ENCODE measurements around the gene ALDH5A1. TPM values are rescaled to one million over a fixed set of nuclear protein-coding genes. Genes with fewer than 3 reads are reported as not detected.

The ALDH5A1 gene
- total and polyA plus RNA-seq, 2 donors (not counting 1 experiment from before 2014, with no cell fraction given), result 5.7 to 26.3 TPM

DNA sequence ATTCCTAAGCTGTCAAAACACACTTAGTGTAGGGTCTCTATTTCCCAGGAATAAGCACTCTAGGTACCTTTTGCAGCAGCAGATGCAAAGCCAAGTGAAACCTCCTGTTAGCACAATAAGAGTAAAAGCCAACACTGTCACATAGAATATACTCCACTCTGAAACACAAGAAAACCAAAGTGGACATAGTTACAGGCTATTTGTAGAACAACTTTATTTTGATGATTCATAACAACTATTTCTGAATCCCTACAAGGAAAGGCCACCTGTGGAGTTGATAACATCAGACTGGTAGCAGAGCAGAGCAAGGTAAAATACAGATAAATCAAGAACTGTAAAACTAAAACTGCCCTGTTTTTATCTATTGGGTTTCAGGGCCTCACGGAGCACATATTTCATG is 59.7 kb downstream of the ALDH5A1 start:
- H2AFZ ChIP-seq (ENCODE audit: insufficient read depth, low read depth, low read length, poor library complexity, severe bottlenecking), result no peak overlapping the region
- no peak overlapping the region for H3K4me2 ChIP-seq (replicated peaks; ENCODE audit: low read depth, low read length, poor library complexity, severe bottlenecking)
- CTCF ChIA-PET, result interaction anchor here (2.4 kb wide), 1 partner anchor 27 kb away, joined by 9 read pairs; no protein-coding TSS in a partner anchor
- H3K4me3 Mint-ChIP-seq, result no peak overlapping the region
- no peaks in the 10 kb centered on the region for H3K79me2 ChIP-seq (ENCODE audit: control insufficient read depth, insufficient read depth, low read length)
- H3K9ac ChIP-seq (ENCODE audit: low read length), result no peak overlapping the region
- intact Hi-C loops (cut with micrococcal nuclease), result no loop called here
- TF ChIP-seq, protein P1, sequence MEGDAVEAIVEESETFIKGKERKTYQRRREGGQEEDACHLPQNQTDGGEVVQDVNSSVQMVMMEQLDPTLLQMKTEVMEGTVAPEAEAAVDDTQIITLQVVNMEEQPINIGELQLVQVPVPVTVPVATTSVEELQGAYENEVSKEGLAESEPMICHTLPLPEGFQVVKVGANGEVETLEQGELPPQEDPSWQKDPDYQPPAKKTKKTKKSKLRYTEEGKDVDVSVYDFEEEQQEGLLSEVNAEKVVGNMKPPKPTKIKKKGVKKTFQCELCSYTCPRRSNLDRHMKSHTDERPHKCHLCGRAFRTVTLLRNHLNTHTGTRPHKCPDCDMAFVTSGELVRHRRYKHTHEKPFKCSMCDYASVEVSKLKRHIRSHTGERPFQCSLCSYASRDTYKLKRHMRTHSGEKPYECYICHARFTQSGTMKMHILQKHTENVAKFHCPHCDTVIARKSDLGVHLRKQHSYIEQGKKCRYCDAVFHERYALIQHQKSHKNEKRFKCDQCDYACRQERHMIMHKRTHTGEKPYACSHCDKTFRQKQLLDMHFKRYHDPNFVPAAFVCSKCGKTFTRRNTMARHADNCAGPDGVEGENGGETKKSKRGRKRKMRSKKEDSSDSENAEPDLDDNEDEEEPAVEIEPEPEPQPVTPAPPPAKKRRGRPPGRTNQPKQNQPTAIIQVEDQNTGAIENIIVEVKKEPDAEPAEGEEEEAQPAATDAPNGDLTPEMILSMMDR (IDR thresholded peaks at IDR 0.05), result no peak
- TF ChIP-seq EZH2 (IDR thresholded peaks at IDR 0.05; ENCODE audit: borderline replicate concordance, insufficient read depth, low read depth, low read length, poor library complexity, severe bottlenecking), result no peak
- H3K27me3 ChIP-seq (replicated peaks in 1 of 4; ENCODE audit: control extremely low read depth in 1 of 4, control insufficient read depth in 3 of 4, insufficient read depth in 4 of 4, low read length in 3 of 4), result no peaks in the 10 kb centered on the region
- no peaks in the 10 kb centered on the region for H3K4me1 Mint-ChIP-seq
- H3K27ac Mint-ChIP-seq, result no peak overlapping the region
- no peaks in the 10 kb centered on the region for H3K9me3 Mint-ChIP-seq (ENCODE audit: insufficient read depth)
- DNase-seq (no peak), ATAC-seq (ENCODE audit: low read depth) (no peak)
- POLR2A ChIA-PET, result interaction anchor here (0.6 kb wide), 1 partner anchor 33 kb away, joined by 8 read pairs; no protein-coding TSS in a partner anchor
- H3K4me3 ChIP-seq (ENCODE audit: control extremely low read depth in 1 of 5, extremely low read depth in 1 of 5, insufficient read depth in 1 of 5, low read depth in 2 of 5, low read length in 4 of 5), result no peak overlapping the region
- no peaks in the 10 kb centered on the region for H4K20me1 ChIP-seq (ENCODE audit: control insufficient read depth, insufficient read depth, low read length, poor library complexity, severe bottlenecking)
- H3K27ac ChIP-seq (ENCODE audit: low read length in 2 of 2), result no peak overlapping the region
- H3K36me3 ChIP-seq (replicated peaks in 1 of 2; ENCODE audit: control extremely low read depth in 1 of 2, control insufficient read depth in 1 of 2, extremely low read depth in 1 of 2, insufficient read depth in 2 of 2, low read length in 1 of 2), result no peaks in the 10 kb centered on the region
- H3K4me1 ChIP-seq (ENCODE audit: control insufficient read depth in 2 of 2, insufficient read depth in 2 of 2, low read length in 2 of 2), result no peaks in the 10 kb centered on the region
- no CpG with 5 or more reads among the region's 1 CpG for WGBS (ENCODE audit: insufficient coverage)
- H3K9me3 ChIP-seq (ENCODE audit: control extremely low read depth in 1 of 3, control insufficient read depth in 2 of 3, insufficient read depth in 1 of 3, low read length in 2 of 3), result no peaks in the 10 kb centered on the region
- no peaks in the 10 kb centered on the region for H3K27me3 Mint-ChIP-seq

DNA sequence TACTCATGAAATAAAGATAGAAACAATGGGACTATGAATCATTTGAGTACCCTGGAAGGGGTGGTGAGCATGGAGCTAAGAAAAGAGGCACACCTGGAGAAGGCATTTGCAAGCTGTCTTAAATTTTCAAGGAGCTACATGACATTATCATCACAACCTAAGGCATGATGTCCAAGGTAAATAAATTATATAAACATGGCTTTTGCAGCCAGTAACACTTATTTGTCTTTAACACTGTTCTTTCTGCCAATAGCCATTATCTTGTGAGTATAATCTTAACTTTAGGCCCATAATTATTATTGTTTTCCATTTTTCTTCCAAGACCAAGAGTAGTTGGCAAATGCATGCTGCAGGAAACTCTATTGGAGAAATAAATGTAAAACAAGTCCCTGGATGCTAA is 63.7 kb downstream of the ALDH5A1 start:
- no peaks in the 10 kb centered on the region for H3K4me1 Mint-ChIP-seq
- no peak overlapping the region for H3K27ac Mint-ChIP-seq
- Histone ChIP-seq H4K20me1 (ENCODE audit: control insufficient read depth, insufficient read depth, low read length, poor library complexity, severe bottlenecking) (no peaks in the 10 kb centered on the region), H3K9me3 (ENCODE audit: control extremely low read depth in 1 of 3, control insufficient read depth in 2 of 3, insufficient read depth in 1 of 3, low read length in 2 of 3) (no peaks in the 10 kb centered on the region), H3K79me2 (ENCODE audit: control insufficient read depth, insufficient read depth, low read length) (no peaks in the 10 kb centered on the region), H3K4me2 (replicated peaks; ENCODE audit: low read depth, low read length, poor library complexity, severe bottlenecking) (no peak overlapping the region), H3K9ac (ENCODE audit: low read length) (no peak overlapping the region), H3K27ac (ENCODE audit: low read length in 2 of 2) (no peak overlapping the region), H3K36me3 (replicated peaks in 1 of 2; ENCODE audit: control extremely low read depth in 1 of 2, control insufficient read depth in 1 of 2, extremely low read depth in 1 of 2, insufficient read depth in 2 of 2, low read length in 1 of 2) (no peaks in the 10 kb centered on the region), H3K4me1 (ENCODE audit: control insufficient read depth in 2 of 2, insufficient read depth in 2 of 2, low read length in 2 of 2) (no peaks in the 10 kb centered on the region), H2AFZ (ENCODE audit: insufficient read depth, low read depth, low read length, poor library complexity, severe bottlenecking) (no peak overlapping the region), H3K4me3 (ENCODE audit: control extremely low read depth in 1 of 5, extremely low read depth in 1 of 5, insufficient read depth in 1 of 5, low read depth in 2 of 5, low read length in 4 of 5) (no peak overlapping the region), H3K27me3 (replicated peaks in 1 of 4; ENCODE audit: control extremely low read depth in 1 of 4, control insufficient read depth in 3 of 4, insufficient read depth in 4 of 4, low read length in 3 of 4) (no peaks in the 10 kb centered on the region)
- POLR2A ChIA-PET, result no interaction called here
- ATAC-seq (ENCODE audit: low read depth), result no peak
- no peak for DNase-seq
- H3K27me3 Mint-ChIP-seq, result no peaks in the 10 kb centered on the region
- no peak overlapping the region for H3K4me3 Mint-ChIP-seq
- H3K9me3 Mint-ChIP-seq (ENCODE audit: insufficient read depth), result no peaks in the 10 kb centered on the region
- TF ChIP-seq, protein P1 (IDR thresholded peaks at IDR 0.05), result no peak
- no peak for TF ChIP-seq EZH2 (IDR thresholded peaks at IDR 0.05; ENCODE audit: borderline replicate concordance, insufficient read depth, low read depth, low read length, poor library complexity, severe bottlenecking)
- CTCF ChIA-PET, result interaction anchor here (1.3 kb wide), 1 partner anchor 22 kb away, joined by 4 read pairs; no protein-coding TSS in a partner anchor
- intact Hi-C loops (cut with micrococcal nuclease), result no loop called here

Data from B cell (primary cell).